HG03457 (cell line): ENCODE data around the gene SLC39A13.

ENCODE experiments used
- ATAC-seq: cut with Tn5 transposase; IDR thresholded peaks from one replicate; pipeline ENCODE4 v1.9.1; 2021; ENCODE audit warnings: moderate number of reproducible peaks; ENCODE audit not compliant: unreplicated experiment

Gene SLC39A13

DNA sequence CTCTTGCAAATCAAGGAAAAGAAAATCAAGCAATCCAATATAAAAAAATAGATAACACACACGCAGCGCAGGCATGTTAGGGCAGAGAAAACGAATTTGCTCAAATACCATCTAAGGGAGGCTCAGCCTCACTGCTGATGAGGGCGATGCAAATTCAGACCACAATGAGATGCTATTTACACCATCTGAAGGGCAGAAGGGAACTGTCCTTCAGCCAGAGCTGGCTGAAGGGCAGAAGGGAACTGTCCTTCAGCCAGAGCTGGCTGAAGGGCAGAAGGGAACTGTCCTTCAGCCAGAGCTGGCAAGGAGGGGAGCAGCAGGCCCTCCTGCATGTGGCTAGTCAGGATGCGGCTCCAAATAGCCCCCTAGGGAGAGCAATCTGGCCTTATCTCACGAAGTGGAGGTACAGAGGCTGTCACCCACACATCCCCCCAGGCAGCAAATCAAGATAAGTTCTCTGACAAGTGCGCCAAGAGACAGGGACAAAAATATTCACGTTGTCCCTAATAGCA, 7.6 kb upstream of the SLC39A13 start:
- ATAC-seq = peak; percentile 41

DNA sequence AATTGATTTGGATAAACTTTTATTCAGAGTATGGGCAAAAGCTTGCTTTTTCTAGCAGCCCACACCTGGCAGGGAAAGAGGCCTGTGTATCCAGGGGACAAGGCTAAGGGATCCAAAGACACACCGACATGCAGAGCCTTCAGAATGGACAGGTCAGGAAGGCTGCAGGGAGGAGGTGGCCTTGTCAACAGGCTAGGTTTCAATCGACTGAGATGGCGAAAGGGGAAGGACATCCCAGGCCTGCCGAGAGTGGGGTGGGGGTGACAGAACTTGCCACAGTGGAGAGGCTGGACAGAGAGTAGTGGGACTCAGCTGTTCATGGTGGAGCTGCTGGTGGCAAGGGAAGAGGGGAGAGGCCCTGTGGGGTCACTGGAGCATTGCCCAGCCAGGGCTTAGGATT, 5.3 kb upstream of the SLC39A13 start:
- ATAC-seq = no peak

DNA sequence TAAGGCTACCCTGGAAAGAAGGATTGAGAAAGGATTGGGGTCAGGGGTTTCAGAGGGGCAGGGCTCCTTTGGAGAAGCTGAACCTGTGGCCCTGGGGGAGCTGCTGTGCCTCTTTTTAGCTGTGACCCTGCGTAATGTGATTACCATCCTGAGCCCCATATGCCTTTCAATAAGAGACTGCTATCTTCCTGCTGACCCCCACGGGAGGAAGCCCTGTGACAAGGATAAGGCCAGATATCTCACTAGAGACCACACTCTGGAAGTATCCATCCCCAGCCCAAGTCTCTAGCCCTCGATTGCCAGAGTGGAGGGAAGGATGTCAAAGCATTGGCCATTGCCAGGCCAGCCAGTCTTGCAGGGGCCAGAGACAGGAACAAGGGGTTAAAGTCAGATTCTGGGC, 4.8 kb upstream of the SLC39A13 start:
- ATAC-seq = no peak

DNA sequence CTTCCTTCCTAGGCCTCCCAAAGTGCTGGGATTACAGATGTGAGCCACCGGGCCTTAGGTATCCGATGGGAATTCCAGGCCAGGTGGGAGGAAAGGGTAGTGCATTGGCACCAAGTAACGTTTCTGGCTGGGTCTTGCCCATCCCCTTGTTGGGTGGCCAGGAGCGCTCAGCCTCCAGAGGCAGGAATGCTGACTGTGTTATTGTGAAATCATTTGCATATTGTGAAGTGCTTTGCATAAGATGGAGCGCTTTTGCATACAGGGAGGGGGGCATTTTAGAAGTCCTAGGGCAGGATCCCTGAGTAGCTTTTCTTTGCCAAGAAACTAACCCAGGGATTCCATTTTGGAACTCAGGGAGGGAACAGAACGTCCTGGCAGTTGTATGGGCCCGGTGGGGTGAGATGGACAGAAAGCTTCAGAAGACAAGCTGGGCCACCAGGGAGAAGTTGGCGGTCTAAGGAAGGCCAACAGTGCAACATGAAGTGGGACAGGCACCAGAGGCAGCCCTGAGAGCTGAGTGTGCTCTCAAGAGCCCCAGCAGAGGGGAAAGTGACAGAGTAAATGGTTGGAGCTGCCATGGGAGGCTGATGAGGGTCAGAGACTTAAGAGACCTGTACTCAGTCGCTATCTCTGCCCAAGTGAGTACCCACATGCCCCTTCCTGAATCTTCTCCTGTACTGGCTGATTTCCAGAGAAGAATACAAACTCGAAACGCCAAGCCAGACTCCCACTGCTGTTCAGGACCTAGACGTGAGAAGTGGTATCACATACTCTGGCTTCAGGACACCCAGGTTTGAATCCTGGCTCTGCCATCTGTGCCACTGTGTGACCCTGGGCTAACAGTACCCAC, 1.3 kb upstream of the SLC39A13 start:
- ATAC-seq = no peak

DNA sequence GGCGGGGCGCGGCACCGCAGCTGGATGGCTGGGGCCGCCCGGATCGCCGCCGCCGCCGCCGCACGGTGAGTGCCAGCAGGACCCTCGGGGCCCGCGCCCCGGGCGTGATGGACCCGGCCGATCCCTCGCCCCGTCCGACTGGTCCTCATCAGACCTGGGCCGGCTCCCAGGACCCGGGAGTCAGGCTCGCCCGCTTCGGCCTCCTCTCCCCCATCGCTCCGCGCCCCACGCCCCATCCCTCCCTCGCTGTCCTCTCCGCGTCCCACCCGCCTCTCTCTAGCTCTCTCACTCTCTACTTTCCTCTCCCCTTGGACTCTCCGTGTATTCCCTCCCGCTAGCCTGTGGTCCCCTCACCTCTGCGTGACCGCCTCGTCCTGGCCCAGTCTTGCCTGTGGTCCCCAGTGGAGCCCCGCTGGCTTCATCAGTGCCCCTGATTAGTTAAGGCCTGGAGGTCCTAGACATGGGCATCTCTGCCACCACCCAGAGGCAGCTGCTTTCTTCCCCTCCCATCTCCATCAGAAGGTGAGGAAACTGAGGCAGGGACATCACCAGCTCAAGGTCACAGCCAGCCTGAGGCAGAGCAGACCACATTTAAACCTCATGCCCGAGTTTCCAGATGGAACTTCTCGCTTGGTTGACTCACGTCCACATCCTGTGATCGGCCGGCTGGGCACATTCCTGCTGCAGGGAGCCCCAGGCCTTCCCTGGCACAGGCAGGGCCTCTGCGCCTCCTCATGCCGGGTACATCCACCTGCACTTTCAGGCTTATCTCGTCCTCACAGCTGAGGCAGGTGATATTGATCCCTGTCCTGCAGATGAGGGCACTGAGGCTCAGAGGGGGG, 429 bp downstream of the SLC39A13 start:
- no peak for ATAC-seq

DNA sequence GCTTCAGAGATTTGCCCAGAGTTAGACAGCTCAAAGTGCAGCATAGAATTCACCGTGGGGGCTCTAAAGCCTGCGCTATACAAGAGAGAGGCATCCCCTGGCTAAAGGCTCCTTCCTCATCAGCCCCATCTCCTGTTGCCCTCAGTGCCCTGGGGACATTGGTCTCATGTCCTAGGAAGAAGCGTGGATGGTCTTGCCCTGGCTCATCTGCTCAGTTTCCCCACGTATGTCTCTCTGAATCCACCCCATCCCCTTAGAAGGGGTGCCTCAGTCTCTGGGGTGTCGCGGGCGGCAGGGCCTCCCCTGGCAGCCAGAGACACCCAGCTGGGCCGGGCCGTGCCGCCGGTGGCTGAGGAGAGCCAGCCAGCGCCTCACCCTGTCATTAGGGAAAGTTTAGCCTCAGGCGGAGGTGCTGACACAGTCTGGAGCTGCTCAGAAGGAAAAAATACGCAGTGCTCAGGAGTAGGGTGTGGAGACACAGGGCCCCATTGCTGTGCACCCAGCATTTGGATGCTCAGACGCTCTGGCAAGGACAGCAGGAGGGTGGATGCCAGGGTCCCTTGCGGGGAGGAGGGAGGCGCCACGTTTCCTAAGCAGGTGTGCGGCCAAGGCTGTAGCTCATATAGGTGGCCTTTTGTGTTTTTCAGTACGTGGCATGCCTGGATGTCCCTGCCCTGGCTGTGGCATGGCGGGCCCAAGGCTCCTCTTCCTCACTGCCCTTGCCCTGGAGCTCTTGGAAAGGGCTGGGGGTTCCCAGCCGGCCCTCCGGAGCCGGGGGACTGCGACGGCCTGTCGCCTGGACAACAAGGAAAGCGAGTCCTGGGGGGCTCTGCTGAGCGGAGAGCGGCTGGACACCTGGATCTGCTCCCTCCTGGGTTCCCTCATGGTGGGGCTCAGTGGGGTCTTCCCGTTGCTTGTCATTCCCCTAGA, 1.3 kb downstream of the SLC39A13 start:
- no peak for ATAC-seq

DNA sequence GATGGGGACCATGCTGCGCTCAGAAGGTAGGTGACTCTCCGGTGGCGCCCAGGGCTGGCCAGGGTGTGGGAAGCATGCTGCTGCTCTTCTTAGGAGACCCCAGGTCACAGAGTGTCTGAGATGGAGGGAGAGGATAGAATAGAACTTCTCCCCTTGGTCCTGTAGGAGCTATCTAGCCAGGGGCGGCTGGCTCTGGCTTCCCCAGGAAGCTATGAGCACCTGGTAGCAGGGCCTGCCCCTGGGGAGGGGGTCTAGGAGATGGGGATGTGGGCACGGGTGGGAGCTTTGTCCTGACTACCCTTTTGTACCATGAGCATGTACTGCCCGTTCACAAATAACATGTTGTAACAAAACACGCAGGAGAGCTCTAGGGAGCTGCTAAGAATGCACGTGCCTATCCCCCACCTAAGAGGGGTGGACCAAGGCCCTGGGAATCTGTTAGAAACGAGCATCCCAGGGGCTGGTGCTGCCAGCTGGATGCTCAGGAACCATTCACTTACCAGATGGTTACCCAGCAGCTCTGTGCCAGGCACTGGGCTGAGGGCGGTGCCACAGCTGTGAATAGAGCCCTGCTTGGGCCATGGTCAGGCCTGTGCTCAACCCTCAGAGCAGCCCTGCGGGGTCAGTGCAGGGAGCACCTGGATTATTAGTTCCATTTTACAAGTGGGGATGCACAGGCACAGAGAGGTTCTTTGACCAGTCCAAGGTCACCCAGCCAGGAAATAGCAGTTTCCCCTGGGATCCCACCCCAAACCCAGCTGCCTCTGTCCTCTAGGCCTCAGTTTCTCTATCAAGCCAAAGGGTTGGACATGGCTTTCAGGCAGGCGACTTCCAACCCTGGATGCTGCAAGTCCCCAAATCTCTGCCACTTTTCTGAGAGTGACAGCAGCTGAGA, 2.2 kb downstream of the SLC39A13 start:
- ATAC-seq = no peak

DNA sequence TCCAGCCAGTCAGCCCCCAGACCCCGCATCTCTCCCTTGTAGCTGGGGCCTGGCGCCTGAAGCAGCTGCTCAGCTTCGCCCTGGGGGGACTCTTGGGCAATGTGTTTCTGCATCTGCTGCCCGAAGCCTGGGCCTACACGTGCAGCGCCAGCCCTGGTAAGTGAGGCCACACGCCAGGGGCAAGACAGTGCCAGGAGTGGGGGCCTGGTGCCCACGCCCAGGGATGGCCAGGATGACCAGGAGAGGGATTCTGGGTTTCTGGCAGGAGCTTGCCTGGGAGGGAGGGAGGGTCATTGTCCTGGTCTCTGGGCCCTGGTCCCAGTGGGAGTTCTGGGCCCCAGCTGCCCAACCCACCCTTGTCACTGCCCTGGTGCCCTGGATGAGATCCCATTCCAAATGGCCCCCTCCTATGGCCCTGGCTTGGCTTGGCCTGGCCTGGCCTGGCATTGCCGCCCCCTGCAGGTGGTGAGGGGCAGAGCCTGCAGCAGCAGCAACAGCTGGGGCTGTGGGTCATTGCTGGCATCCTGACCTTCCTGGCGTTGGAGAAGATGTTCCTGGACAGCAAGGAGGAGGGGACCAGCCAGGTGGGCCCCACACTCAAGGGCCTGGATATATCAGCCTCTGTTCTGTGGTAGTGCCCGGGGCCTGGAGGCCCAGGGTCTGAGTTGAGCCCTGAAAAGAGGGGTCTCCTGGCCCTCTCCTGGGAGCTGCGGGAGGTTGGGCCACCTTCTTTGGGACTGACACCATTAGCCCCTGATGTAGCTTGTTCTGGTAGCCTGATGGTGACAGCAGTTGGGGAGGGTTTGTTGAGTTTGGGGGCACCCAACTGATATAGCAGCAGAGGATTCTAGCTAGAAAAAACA, 3.7 kb downstream of the SLC39A13 start:
- no peak for ATAC-seq

DNA sequence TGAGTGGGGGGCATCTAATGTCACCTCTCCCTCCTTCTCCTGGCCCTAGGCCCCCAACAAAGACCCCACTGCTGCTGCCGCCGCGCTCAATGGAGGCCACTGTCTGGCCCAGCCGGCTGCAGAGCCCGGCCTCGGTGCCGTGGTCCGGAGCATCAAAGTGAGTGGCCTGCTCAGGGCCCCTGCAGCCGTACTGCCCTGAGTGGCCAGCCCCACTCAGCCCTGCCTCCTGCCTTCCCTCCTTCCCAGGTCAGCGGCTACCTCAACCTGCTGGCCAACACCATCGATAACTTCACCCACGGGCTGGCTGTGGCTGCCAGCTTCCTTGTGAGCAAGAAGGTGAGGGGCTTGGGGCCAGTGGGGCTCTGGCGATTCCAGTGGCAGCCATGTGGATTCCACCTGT, 5.0 kb downstream of the SLC39A13 start:
- ATAC-seq = no peak

DNA sequence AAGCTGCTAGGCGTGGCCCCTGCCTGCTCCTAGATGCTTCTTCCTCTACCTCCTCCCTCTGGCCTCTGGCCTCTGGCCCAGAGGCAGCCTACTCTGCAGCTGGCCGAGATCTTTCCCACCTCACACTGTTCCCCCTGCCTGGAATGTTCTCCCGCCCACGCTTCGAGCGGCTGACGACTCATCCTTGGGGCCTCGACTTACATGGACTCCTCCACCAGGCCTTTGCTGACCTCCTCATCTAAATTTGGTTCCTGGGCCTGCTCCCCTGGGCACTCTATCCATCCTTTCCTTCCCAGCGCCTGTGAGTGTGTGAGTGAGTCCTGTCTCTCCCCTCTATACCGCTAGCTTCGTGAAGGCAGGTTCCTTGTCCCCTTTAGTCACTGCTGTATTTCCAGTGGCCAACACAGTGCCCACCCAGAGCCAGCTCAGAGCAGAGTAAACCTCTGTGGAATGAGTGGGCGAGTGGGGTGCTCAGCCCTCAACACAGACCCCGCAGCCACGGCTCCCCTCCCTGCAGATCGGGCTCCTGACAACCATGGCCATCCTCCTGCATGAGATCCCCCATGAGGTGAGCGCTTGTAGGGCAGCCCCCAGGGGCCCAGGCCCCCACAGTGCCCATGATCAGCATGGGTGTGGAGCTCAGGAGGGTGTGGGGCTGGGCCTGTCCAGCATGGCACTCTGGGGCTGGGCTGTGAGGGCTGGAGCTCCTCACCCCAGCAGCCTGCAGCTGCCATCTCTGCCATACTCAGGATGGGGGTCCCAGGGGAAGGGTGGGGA, 5.7 kb downstream of the SLC39A13 start:
- ATAC-seq = no peak

DNA sequence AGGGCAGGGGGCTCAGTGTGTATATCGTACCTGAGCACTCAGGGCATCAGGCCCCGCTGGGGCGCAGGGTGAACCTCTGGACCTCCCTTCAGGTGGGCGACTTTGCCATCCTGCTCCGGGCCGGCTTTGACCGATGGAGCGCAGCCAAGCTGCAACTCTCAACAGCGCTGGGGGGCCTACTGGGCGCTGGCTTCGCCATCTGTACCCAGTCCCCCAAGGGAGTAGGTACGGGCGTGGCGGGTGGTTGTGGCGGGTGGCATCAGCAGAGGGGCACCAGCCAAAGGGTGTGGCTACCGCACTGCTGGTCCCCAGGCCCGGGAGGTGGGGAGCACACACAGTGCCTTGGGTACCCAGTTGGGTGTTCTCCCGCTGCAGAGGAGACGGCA, 6.3 kb downstream of the SLC39A13 start:
- no peak for ATAC-seq

DNA sequence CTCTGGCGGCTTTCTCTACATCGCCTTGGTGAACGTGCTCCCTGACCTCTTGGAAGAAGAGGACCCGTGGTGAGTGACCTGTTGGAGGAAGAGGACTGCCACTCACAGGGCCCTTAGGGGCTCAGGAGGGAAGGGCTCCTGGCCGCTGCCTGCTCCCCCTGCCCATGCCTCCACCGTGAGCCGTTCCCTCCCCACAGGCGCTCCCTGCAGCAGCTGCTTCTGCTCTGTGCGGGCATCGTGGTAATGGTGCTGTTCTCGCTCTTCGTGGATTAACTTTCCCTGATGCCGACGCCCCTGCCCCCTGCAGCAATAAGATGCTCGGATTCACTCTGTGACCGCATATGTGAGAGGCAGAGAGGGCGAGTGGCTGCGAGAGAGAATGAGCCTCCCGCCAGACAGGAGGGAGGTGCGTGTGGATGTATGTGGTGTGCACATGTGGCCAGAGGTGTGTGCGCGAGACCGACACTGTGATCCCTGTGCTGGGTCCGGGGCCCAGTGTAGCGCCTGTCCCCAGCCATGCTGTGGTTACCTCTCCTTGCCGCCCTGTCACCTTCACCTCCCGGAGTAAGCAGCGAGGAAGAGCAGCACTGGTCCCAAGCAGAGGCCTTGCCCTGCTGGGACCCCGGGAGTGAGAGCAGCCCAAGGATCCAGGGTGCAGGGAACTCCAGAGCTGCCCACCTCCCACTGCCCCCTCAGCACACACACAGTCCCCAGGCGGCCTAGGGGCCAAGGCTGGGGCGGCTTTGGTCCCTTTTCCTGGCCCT, 6.9 kb downstream of the SLC39A13 start:
- no peak for ATAC-seq

DNA sequence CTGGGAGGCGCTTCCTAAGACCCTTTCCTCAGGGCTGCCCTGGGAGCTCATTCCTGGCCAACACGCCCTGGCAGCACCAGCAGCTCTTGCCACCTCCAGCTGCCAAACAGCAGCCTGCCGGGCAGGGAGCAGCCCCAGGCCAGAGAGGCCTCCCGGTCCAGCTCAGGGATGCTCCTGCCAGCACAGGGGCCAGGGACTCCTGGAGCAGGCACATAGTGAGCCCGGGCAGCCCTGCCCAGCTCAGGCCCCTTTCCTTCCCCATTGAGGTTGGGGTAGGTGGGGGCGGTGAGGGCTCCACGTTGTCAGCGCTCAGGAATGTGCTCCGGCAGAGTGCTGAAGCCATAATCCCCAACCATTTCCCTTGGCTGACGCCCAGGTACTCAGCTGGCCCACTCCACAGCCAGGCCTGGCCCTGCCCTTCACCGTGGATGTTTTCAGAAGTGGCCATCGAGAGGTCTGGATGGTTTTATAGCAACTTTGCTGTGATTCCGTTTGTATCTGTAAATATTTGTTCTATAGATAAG, 7.6 kb downstream of the SLC39A13 start:
- no peak for ATAC-seq

DNA sequence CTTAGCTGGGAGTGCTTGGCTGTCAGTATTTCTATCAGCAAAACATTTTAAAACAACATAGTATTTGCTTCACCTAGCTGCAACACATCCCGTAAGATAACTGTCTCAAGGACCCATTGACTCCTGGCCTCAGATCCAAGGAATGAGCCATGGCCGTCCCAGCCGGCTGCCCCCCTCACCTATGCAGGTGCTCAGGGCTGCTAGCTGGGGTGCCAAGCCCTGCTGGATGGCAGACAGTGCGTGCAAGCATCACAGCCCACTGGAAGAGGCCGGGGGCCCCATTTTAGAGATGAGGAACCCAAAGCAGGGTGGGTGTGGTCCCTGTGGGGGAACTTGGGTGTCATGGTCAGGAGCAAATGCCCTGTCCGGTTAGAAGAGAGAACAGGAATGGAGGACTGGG, 9.3 kb downstream of the SLC39A13 start:
- ATAC-seq = no peak

DNA sequence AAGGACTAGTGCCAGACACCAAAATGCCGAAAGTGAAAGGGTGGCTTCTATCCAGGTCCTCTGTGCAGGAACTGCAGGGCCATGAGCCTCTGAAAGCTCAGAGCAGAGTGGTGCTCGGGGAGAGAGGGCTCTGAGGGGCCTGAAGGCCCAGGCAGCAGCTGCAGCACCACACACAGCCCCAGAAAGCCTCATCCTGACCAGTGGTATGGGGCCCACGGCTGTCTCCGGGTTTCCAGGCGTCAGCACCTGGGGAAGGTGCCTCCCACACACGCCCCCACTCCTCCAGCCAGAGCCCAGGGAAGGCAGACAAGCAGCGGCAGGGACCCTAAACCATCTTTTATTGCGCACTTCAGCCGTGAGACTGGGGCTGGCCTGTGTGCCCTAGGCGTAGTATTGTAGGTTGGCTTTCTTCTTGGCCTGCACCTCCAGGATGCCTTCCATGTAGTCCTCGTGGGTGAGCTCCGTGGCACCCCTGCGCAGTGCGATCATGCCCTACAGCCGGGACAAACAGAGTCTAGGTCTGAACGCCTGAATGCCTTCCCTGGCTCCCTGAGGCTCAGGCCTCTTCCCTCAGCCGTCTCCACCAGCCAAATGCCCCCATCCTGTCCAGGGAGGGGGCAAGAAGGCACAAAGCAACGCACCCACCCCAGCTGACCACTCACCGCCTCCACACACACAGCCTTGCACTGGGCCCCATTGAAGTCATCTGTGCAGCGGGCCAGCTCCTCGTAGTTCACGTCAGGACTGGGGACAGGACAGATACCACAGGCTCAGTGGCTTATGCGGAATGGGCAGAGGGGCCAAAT, 10.3 kb downstream of the SLC39A13 start:
- ATAC-seq = no peak

DNA sequence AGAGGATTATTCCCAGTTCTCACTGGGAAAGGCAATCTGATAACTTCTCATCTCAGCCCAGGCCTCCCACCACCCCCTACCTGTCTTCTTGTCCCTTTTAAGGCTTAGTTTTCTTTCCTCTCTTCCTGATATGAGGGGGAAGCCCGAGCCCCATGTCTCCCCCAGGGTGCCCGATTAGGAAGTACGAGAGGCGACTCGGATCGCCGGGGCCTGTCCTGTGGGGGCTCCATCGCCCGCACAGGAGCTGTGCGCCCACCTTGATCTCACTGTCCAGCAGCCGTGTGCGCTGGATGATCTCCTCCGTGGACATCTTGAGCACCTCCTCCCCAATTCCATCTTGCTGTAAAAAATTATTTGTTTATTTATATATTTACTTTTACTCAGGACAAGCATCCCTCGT, 17.2 kb downstream of the SLC39A13 start:
- ATAC-seq = no peak
